Measurements from ENCODE around the gene FOXN3. TPM values are rescaled to one million over a fixed set of nuclear protein-coding genes. Genes with fewer than 3 reads are reported as not detected.

The FOXN3 gene
- total RNA-seq, 2 donors from 2014 or later, result 46.8 to 72.6 TPM

- no peaks in the 10 kb centered on the region for H3K36me3 ChIP-seq
- H3K9me3 ChIP-seq, result no peaks in the 10 kb centered on the region
- H3K27me3 ChIP-seq, result no peaks in the 10 kb centered on the region
- no peak for TF ChIP-seq CTCF (IDR thresholded peaks at IDR 0.05)
- H3K9ac ChIP-seq (ENCODE audit: low read depth in 2 of 2, low read length in 2 of 2), result no peak overlapping the region
- H3K27ac ChIP-seq, result peak overlapping the region; percentile 41
- no peak for DNase-seq
- intact Hi-C loops (cut with DNase I), result no loop called here
- H3K4me3 ChIP-seq, result no peak overlapping the region
- H3K4me1 ChIP-seq, result no peaks in the 10 kb centered on the region
Observed at GRCh38 chr14:89165189-89166181, 251.5 kb downstream of the FOXN3 start.

- no peak for DNase-seq
- intact Hi-C loops (cut with DNase I), result no loop called here
- Histone ChIP-seq H3K4me3 (no peak overlapping the region), H3K27ac (peak overlapping the region; percentile 41), H3K9me3 (no peaks in the 10 kb centered on the region), H3K9ac (ENCODE audit: low read depth in 2 of 2, low read length in 2 of 2) (no peak overlapping the region), H3K4me1 (no peaks in the 10 kb centered on the region), H3K36me3 (no peaks in the 10 kb centered on the region), H3K27me3 (no peaks in the 10 kb centered on the region)
- no peak for TF ChIP-seq CTCF (IDR thresholded peaks at IDR 0.05)
Observed at GRCh38 chr14:89164168-89165073, 252.6 kb downstream of the FOXN3 start.

GRCh38 chr14:89163031-89163636 lies 253.9 kb downstream of the FOXN3 start:
- H3K9me3 ChIP-seq, result no peaks in the 10 kb centered on the region
- intact Hi-C loops (cut with DNase I), result no loop called here
- no peak for DNase-seq
- no peak overlapping the region for H3K4me3 ChIP-seq
- H3K36me3 ChIP-seq, result no peaks in the 10 kb centered on the region
- H3K27me3 ChIP-seq, result no peaks in the 10 kb centered on the region
- H3K27ac ChIP-seq, result no peak overlapping the region
- H3K4me1 ChIP-seq, result no peaks in the 10 kb centered on the region
- no peak overlapping the region for H3K9ac ChIP-seq (ENCODE audit: low read depth in 2 of 2, low read length in 2 of 2)
- TF ChIP-seq CTCF (IDR thresholded peaks at IDR 0.05), result no peak

GRCh38 chr14:89162586-89162985 lies 254.4 kb downstream of the FOXN3 start:
- no peak for DNase-seq
- no peak for TF ChIP-seq CTCF (IDR thresholded peaks at IDR 0.05)
- no peaks in the 10 kb centered on the region for H3K9me3 ChIP-seq
- no peak overlapping the region for H3K27ac ChIP-seq
- H3K36me3 ChIP-seq, result no peaks in the 10 kb centered on the region
- H3K4me3 ChIP-seq, result no peak overlapping the region
- H3K27me3 ChIP-seq, result no peaks in the 10 kb centered on the region
- H3K4me1 ChIP-seq, result no peaks in the 10 kb centered on the region
- intact Hi-C loops (cut with DNase I), result no loop called here
- no peak overlapping the region for H3K9ac ChIP-seq (ENCODE audit: low read depth in 2 of 2, low read length in 2 of 2)

- H3K4me3 ChIP-seq, result no peak overlapping the region
- H3K27ac ChIP-seq, result no peak overlapping the region
- no peak for TF ChIP-seq CTCF (IDR thresholded peaks at IDR 0.05)
- no peak overlapping the region for H3K9ac ChIP-seq (ENCODE audit: low read depth in 2 of 2, low read length in 2 of 2)
- DNase-seq, result no peak
- no peaks in the 10 kb centered on the region for H3K9me3 ChIP-seq
- H3K36me3 ChIP-seq, result no peaks in the 10 kb centered on the region
- no peaks in the 10 kb centered on the region for H3K4me1 ChIP-seq
- intact Hi-C loops (cut with DNase I), result no loop called here
- H3K27me3 ChIP-seq, result no peaks in the 10 kb centered on the region
Observed at GRCh38 chr14:89160437-89160836, 256.6 kb downstream of the FOXN3 start.

Data from colonic mucosa (tissue), 4 donors.